WTC11 (cell line): ENCODE results near the gene GNAO1. TPM values are rescaled to one million over a fixed set of nuclear protein-coding genes. Genes with fewer than 3 reads are reported as not detected.

Experiments used
- ATAC-seq: fragments of 200-7000 bp; cut with Tn5 transposase; 2 replicates; pipeline ENCODE4 v1.10.0; 2021; ENCODE audit warnings: mild to moderate bottlenecking, moderate library complexity
- CTCF ChIA-PET: fragments of 300-600 bp; sonication (Branson Sonifier 250); formaldehyde crosslinking; loops from one replicate; lab custom pipeline; 2021; ENCODE audit warnings: antibody characterized with exemption; lab: Charles Lee
- POLR2A ChIA-PET: fragments of 350-600 bp; sonication (Branson Sonifier 250); formaldehyde crosslinking; loops from one replicate; lab custom pipeline; 2021; ENCODE audit warnings: antibody characterized with exemption; lab: Charles Lee
- DNase-seq: peaks from one replicate; pipeline ENCODE4 v3.0.0; 2021; ENCODE audit warnings: low spot score
- H3K27ac Mint-ChIP-seq: 2 replicates; pipeline ENCODE4 v1.8.0; 2021; ENCODE audit warnings: mixed read lengths
- H3K27me3 Mint-ChIP-seq: 2 replicates; pipeline ENCODE4 v1.8.0; 2021; ENCODE audit warnings: low read depth, mild to moderate bottlenecking, moderate library complexity, mixed read lengths
- H3K36me3 Mint-ChIP-seq: 2 replicates; pipeline ENCODE4 v1.8.0; 2021; ENCODE audit warnings: mixed read lengths
- H3K4me1 Mint-ChIP-seq: 2 replicates; pipeline ENCODE4 v1.8.0; 2022; ENCODE audit warnings: mixed read lengths
- H3K4me3 Mint-ChIP-seq: 2 replicates; pipeline ENCODE4 v1.8.0; 2021; ENCODE audit warnings: mild to moderate bottlenecking, moderate library complexity, mixed read lengths
- H3K9me3 Mint-ChIP-seq: 2 replicates; pipeline ENCODE4 v1.8.0; 2021; ENCODE audit warnings: mixed read lengths
- AR ChIP-seq: fragments of 250-450 bp; sonication (Bioruptor Pico); IDR thresholded peaks from 2 replicates; pipeline ENCODE4 v1.9.0; 2021; ENCODE audit warnings: mild to moderate bottlenecking
- CBFB ChIP-seq: sonication (generic); formaldehyde crosslinking; IDR thresholded peaks from 2 replicates; pipeline ENCODE4 v1.8.1; 2022; ENCODE audit warnings: mild to moderate bottlenecking, low read depth, missing genetic modification reagents
- E2F5 ChIP-seq: sonication (generic); formaldehyde crosslinking; IDR thresholded peaks from 2 replicates; pipeline ENCODE4 v1.8.1; 2022; ENCODE audit warnings: mild to moderate bottlenecking, moderate library complexity, missing genetic modification reagents
- ESRRA ChIP-seq: sonication (generic); formaldehyde crosslinking; IDR thresholded peaks from 2 replicates; pipeline ENCODE4 v1.8.1; 2022; ENCODE audit warnings: mild to moderate bottlenecking, missing genetic modification reagents, borderline replicate concordance
- GABPB1 ChIP-seq: sonication (generic); formaldehyde crosslinking; IDR thresholded peaks from 2 replicates; pipeline ENCODE4 v1.8.1; 2023; ENCODE audit warnings: mild to moderate bottlenecking, missing genetic modification reagents
- HMGA2 ChIP-seq: fragments of 250-450 bp; sonication (Bioruptor Pico); IDR thresholded peaks from 2 replicates; pipeline ENCODE4 v1.4.0; 2021; ENCODE audit warnings: mild to moderate bottlenecking, moderate library complexity
- PRDM15 ChIP-seq: sonication (generic); formaldehyde crosslinking; IDR thresholded peaks from 2 replicates; pipeline ENCODE4 v1.8.0; 2022; ENCODE audit warnings: missing genetic modification reagents
- PREB ChIP-seq: sonication (generic); formaldehyde crosslinking; IDR thresholded peaks from 2 replicates; pipeline ENCODE4 v1.8.1; 2022; ENCODE audit warnings: mild to moderate bottlenecking, missing genetic modification reagents, moderate library complexity, borderline replicate concordance
- TCF7 ChIP-seq: sonication (generic); formaldehyde crosslinking; IDR thresholded peaks from 2 replicates; pipeline ENCODE4 v1.8.0; 2022; ENCODE audit warnings: mild to moderate bottlenecking, low read depth, missing genetic modification reagents, moderate library complexity
- USF2 ChIP-seq: sonication (generic); formaldehyde crosslinking; IDR thresholded peaks from 2 replicates; pipeline ENCODE4 v1.8.1; 2023; ENCODE audit warnings: mild to moderate bottlenecking, missing genetic modification reagents, moderate library complexity
- ZBTB21 ChIP-seq: sonication (generic); formaldehyde crosslinking; IDR thresholded peaks from 2 replicates; pipeline ENCODE4 v1.8.1; 2023; ENCODE audit warnings: mild to moderate bottlenecking, missing genetic modification reagents, borderline replicate concordance
- ZBTB43 ChIP-seq: sonication (generic); formaldehyde crosslinking; IDR thresholded peaks from 2 replicates; pipeline ENCODE4 v1.8.1; 2023; ENCODE audit warnings: mild to moderate bottlenecking, missing genetic modification reagents
- ZNF416 ChIP-seq: fragments of 250-450 bp; sonication (Bioruptor Pico); IDR thresholded peaks from 2 replicates; pipeline ENCODE4 v1.9.0; 2021; ENCODE audit warnings: mild to moderate bottlenecking, inconsistent platforms
- ZSCAN18 ChIP-seq: fragments of 250-450 bp; sonication (Bioruptor Pico); IDR thresholded peaks from 2 replicates; pipeline ENCODE4 v2.1.2; 2022; ENCODE audit warnings: mild to moderate bottlenecking, moderate library complexity
- total RNA-seq: library from RNA; stranded (reverse); gene quantifications from 3 replicates; pipeline ENCODE4 v1.2.3, GENCODE V29; 2021
- TF ChIP-seq, protein P1 (sequence below): sonication (generic); formaldehyde crosslinking; IDR thresholded peaks from 2 replicates; pipeline ENCODE4 v1.8.1; 2023; ENCODE audit warnings: mild to moderate bottlenecking, missing genetic modification reagents, borderline replicate concordance
- TF ChIP-seq, protein P2 (sequence below): sonication (generic); formaldehyde crosslinking; IDR thresholded peaks from 2 replicates; pipeline ENCODE4 v1.8.0; 2022; ENCODE audit warnings: mild to moderate bottlenecking, missing genetic modification reagents
- TF ChIP-seq, protein P3 (sequence below): sonication (generic); formaldehyde crosslinking; IDR thresholded peaks from 2 replicates; pipeline ENCODE4 v1.8.0; 2022; ENCODE audit warnings: mild to moderate bottlenecking, missing genetic modification reagents

Gene GNAO1
- total RNA-seq, 1 experiment from 2014 or later, result 30.6 TPM

DNA sequence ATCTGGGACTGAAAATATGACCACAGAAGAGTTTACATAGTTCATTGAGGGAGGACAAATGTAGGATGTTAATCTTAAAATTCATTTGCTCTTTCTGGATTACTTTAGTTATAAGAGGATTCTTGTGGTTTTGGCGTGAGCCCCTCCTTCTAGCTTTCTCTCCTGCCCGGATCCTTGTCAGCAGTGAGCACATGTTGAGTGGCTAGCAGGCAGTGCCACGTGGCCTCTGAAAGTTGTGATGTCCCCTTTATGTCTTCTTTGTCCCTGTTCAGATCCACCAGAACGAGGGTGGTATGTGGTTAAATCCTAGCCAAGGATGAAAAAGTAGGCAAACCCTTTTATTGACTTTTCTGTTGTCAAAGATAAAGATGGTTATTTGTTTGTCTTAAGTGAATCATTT lies 83.8 kb downstream of the GNAO1 start (continued):
- no peak for TF ChIP-seq ZSCAN18

DNA sequence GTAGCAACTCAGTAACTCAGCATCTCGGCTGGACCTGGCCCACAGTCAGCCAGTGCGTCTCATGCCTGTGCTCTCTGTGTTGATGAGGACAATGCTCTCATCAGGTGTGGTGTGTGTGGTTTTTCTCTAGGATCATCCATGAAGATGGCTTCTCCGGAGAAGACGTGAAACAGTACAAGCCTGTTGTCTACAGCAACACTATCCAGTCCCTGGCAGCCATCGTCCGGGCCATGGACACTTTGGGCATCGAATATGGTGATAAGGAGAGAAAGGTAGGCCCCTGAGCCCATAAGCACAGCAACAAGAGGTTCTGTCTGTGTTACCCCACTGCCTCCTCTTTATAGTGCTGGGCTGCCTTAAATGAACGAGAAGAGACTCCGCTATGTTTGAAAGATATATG lies 84.5 kb downstream of the GNAO1 start:
- peaks cover 50% of the 10 kb centered on the region for H3K4me1 Mint-ChIP-seq
- peaks cover 33% of the 10 kb centered on the region for H3K36me3 Mint-ChIP-seq
- H3K27ac Mint-ChIP-seq, result no peak overlapping the region
- no peaks in the 10 kb centered on the region for H3K27me3 Mint-ChIP-seq
- no peak for ATAC-seq
- DNase-seq, result no peak
- no peak overlapping the region for H3K4me3 Mint-ChIP-seq
- ChIA-PET POLR2A (no interaction called here), CTCF (no interaction called here)
- peaks cover 27% of the 10 kb centered on the region for H3K9me3 Mint-ChIP-seq
- TF ChIP-seq ZNF416 (CRISPR knock-in tag) (no peak), HMGA2 (CRISPR knock-in tag) (no peak), TCF7 (CRISPR knock-in tag) (no peak), ESRRA (no peak), ZBTB43 (CRISPR knock-in tag) (no peak), AR (no peak), GABPB1 (CRISPR knock-in tag) (no peak), E2F5 (CRISPR knock-in tag) (no peak), CBFB (CRISPR knock-in tag) (no peak), ZBTB21 (no peak), PREB (CRISPR knock-in tag) (no peak), USF2 (CRISPR knock-in tag) (no peak), PRDM15 (no peak)
- TF ChIP-seq, protein P1, sequence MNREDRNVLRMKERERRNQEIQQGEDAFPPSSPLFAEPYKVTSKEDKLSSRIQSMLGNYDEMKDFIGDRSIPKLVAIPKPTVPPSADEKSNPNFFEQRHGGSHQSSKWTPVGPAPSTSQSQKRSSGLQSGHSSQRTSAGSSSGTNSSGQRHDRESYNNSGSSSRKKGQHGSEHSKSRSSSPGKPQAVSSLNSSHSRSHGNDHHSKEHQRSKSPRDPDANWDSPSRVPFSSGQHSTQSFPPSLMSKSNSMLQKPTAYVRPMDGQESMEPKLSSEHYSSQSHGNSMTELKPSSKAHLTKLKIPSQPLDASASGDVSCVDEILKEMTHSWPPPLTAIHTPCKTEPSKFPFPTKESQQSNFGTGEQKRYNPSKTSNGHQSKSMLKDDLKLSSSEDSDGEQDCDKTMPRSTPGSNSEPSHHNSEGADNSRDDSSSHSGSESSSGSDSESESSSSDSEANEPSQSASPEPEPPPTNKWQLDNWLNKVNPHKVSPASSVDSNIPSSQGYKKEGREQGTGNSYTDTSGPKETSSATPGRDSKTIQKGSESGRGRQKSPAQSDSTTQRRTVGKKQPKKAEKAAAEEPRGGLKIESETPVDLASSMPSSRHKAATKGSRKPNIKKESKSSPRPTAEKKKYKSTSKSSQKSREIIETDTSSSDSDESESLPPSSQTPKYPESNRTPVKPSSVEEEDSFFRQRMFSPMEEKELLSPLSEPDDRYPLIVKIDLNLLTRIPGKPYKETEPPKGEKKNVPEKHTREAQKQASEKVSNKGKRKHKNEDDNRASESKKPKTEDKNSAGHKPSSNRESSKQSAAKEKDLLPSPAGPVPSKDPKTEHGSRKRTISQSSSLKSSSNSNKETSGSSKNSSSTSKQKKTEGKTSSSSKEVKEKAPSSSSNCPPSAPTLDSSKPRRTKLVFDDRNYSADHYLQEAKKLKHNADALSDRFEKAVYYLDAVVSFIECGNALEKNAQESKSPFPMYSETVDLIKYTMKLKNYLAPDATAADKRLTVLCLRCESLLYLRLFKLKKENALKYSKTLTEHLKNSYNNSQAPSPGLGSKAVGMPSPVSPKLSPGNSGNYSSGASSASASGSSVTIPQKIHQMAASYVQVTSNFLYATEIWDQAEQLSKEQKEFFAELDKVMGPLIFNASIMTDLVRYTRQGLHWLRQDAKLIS, result no peak
- TF ChIP-seq, protein P2, sequence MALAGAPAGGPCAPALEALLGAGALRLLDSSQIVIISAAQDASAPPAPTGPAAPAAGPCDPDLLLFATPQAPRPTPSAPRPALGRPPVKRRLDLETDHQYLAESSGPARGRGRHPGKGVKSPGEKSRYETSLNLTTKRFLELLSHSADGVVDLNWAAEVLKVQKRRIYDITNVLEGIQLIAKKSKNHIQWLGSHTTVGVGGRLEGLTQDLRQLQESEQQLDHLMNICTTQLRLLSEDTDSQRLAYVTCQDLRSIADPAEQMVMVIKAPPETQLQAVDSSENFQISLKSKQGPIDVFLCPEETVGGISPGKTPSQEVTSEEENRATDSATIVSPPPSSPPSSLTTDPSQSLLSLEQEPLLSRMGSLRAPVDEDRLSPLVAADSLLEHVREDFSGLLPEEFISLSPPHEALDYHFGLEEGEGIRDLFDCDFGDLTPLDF (CRISPR knock-in tag), result no peak
- TF ChIP-seq, protein P3, sequence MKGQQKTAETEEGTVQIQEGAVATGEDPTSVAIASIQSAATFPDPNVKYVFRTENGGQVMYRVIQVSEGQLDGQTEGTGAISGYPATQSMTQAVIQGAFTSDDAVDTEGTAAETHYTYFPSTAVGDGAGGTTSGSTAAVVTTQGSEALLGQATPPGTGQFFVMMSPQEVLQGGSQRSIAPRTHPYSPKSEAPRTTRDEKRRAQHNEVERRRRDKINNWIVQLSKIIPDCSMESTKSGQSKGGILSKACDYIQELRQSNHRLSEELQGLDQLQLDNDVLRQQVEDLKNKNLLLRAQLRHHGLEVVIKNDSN (CRISPR knock-in tag), result no peak
